Fibroblast of peridontal ligament (primary cell): ENCODE data around the gene SH2D5.
A peak's percentile ranks its signal among the peaks of the same experiment; 100 is the strongest.

ENCODE experiments used
- DNase-seq: peaks from one replicate; pipeline ENCODE4 v3.0.0-alpha.2; 2010; ENCODE audit errors: extremely low read depth

The SH2D5 gene

GRCh38 chr1:20713440-20713839 lies 19.1 kb downstream of the SH2D5 start:
- DNase-seq = no peak

- DNase-seq = no peak
These were observed 20.3 kb downstream of the SH2D5 start for GRCh38 chr1:20712215-20712577.

- no peak for DNase-seq
These were observed 21.0 kb downstream of the SH2D5 start for GRCh38 chr1:20711285-20712214.

- no peak for DNase-seq
These were observed 21.8 kb downstream of the SH2D5 start for GRCh38 chr1:20710469-20711284.

DNA sequence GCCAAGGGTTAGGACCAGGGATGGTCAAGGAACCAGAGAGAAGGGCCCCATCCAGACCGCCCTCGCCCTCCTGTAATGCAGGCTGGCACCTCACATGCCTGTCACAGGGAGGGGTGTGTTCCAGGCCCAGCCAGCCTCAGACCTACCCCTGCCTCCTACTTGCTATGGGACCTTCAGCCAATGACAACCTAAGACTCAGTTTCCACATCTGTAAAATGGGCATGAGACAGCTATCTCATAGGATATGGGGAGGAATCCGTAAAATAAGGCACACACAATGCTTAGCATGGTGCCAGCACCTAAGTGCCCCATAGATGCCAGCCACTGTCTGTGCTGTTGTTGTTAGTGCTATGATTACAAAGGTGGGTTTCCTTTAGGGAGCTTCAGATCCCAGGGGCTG lies 22.6 kb downstream of the SH2D5 start:
- no peak for DNase-seq

GRCh38 chr1:20708891-20709290 lies 23.6 kb downstream of the SH2D5 start:
- no peak for DNase-seq

- no peak for DNase-seq
These were observed 24.4 kb downstream of the SH2D5 start for GRCh38 chr1:20708057-20708456.

GRCh38 chr1:20706841-20707240 lies 25.7 kb downstream of the SH2D5 start:
- DNase-seq = no peak

DNA sequence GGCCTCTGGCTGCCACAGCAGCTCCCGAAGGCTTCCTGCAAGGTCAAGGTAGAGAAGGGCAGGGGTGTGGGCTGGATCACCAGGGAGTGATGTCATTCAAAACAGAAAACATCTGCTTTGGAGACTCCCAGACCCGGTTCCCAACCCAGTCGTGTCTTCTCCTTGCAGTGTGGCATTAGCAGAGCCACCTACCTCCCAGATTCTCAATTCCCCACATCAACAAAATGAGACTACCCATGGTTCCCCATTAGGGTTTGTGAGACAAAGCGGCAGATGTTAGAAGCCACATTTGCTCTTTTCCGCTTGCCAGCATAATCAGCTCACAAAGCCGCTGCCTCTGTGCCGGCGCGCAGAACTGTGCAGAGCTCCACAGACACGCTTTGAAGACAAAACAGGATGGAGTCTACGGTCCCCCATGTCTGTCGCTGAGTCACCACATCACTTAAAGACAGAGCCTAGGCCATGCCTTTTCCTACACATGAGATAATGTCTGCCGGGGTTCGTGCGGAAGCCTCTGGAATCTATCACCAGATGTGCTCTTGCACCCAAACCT lies 27.2 kb downstream of the SH2D5 start:
- DNase-seq = no peak

DNA sequence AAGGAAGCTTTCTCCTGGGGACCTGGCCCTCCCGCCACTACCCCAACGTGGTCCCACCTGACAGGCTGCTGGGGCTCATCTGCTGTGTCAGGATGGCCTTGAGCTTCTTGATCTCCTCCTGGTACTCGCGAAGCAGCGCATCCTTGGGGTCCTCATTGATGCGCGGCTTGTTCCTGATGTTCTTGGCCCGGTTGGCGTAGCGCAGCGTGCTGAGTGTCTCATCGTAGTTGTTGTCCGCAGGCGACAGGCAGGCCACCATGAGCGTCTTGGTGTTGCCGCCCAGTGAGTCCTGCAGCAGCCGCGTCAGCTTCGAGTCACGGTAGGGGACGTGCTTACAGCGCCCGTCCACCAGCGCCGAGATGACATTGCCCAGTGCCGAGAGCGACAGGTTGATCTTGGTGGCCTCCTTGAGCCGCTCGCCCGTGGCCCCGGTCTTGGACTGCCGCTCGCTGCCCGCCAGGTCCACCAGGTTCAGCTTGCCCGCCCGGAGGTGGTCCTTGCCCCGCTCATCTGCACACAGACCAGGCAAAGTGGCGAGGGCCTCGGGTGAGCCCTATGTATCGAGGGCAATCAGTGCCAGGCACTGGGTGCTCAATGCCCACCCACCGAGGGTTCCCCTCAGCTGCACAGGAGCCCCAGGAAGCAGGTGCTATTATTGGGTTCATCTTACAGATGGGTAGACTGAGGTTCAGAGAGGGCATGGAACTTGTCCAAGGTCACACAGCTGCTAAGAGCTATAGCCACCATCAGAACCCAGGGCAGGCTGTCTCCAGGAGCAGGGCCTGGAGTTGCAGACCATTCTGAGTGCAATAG lies 27.9 kb downstream of the SH2D5 start:
- DNase-seq = no peak

GRCh38 chr1:20703124-20703756 lies 29.3 kb downstream of the SH2D5 start:
- DNase-seq = no peak

DNA sequence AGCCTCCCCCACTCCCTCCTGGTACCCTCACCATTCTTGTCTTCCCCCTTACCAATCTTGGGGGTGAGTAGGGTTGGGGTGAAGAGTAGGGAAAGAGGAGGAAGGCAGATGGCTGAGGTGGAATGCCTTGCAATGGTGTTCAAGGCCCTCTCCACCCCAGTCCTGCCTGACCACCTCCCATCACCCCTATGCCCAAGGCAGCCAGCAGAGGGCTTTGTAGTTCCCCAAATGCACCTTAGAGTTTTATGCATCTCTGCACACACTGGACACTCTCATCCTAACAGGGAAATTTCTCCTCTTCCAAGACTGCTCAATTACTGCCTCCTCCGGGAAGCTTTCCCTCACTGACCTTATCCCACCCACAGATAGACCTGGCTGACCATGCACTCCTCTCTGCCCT lies 30.1 kb downstream of the SH2D5 start:
- peak; percentile 19 for DNase-seq

GRCh38 chr1:20701847-20702246 lies 30.7 kb downstream of the SH2D5 start:
- no peak for DNase-seq

DNA sequence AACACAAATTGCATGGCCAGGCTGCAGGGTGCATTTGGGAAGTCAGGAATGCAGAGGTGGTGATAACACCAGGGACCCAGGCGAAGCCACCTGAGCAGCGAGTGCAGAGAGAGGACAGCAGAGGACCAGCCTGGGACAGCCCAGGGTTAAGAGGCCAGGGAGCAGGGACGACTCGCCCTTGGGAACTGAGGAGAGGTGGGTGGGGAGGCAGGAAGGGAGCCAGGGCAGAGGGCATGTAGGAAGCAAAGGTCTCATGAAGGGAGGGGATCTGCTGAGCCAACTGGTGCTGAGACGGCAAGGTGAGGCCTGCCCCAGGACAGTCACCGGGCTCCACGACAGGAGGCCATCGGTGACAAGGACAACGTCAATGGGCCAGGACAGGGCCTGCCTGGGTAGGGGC lies 31.1 kb downstream of the SH2D5 start:
- DNase-seq = no peak

GRCh38 chr1:20700636-20701215 lies 31.8 kb downstream of the SH2D5 start:
- no peak for DNase-seq

DNA sequence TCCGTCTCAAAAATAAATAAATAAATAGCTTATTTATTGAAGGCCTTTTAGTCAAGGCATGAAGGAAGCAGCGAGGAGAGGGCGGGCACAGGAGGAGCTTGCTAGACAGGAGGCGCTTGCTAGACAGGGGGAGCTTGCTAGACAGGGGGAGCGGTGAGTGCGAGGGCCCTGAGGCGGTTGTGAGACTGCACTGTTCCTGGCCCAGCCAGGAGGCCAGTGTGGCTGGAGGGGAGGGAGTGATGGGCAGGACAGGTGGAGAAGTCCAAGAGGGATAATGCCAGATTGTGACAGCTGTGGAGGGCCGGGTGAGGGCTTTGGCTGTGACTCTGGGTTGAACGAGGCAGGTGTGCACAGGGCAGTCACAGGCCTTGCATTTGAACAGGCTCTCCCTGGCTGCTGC lies 32.9 kb downstream of the SH2D5 start:
- no peak for DNase-seq

- DNase-seq = peak; percentile 41
These were observed 34.1 kb downstream of the SH2D5 start for GRCh38 chr1:20698195-20698910.

DNA sequence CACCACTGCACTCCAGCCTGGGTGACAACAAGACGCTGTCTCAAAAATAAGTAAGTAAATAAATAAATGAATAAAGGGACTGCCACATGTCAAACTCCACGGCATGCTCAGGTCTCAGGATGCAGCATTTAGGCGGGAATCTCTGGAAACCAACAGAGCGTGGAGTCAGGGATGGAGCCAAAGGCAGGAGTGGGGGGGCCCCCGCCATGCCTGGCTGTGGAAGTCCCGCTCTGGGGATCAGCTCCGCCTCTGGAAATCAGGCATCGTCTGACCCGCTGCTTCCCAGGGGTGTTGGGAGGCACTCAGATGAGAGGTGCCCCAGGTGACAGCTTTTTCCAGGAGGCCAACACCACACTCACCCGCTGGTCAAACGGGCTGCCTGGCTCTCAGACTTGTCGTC lies 34.9 kb downstream of the SH2D5 start:
- DNase-seq = no peak

DNA sequence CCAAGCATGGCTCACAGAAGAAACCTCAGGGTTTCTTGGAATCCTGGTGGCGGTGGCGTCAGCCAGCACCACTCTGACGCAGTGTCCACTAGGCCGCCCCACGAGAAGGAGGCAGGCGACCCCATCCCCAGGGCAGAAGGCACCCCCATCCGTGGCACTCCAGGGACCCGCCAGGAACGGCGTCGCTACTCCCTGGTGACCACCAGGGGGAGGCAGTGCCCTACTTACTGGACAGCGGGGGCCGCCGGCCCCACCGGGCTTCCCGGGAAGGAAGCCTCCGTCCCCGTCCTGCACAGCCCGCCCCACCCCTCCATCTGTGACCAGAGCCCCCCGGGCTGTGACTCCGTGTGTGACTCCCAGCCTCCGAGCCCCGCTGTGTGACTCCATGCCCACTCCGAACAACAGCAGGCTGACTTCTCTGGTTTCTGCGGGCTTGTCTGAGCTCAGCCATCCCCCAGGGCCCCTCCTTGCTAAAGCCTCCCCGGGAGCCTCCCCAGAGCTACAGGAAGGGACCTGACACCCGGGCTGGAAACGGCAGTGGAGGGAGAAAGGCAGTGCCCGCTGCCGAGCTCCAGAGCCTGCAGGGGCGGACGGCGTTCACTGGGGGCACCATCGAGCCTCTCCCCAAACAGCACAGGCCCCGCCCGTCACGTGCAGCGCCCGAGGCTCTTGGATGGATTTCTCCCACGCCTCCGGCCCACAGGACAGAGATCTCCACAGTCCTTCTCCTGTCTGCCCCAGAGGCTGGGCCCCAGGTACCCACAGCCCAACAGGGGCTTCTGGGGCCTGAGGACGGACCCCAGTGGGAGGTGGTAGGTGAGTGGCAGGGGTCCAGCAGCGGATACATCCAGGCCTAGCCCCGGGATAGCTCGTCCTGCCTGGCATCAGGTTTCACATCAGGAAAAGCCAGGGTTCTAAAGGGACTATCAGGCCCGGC lies 35.8 kb downstream of the SH2D5 start:
- DNase-seq = peak; percentile 89
